ENCODE measurements around the gene LDB2. TPM values are rescaled to one million over a fixed set of nuclear protein-coding genes. Genes with fewer than 3 reads are reported as not detected.

LDB2 gene
- polyA plus RNA-seq, 2 donors = 3.5 to 4.4 TPM

DNA sequence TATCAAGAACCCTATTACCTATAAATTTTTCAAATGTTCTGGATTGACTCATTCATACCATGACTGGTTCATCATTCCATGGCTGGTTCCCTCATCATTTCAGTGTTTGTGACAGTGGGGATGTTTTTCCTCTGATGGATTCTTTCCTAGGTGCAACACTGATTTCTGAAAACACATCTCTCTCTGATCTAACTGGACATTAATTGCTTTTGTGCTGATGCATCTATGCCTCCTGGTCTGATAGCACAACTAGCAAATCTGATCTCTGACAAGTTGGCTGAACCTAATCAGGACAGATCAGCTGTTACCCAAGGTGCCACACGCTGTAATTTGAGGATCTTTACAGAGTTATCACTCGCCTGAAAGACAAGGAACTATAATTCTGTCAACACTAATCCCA lies 140.2 kb downstream of the LDB2 start:
- Histone ChIP-seq H3K4me1 (ENCODE audit: control insufficient read depth in 2 of 2, insufficient read depth in 2 of 2, low read length in 1 of 2) (peaks cover 0 to 4% of the 10 kb centered on the region in 2 donors), H3K27me3 (ENCODE audit: control insufficient read depth in 1 of 2, insufficient read depth in 2 of 2, low read length in 2 of 2) (no peaks in the 10 kb centered on the region), H3K4me3 (ENCODE audit: low read depth in 1 of 2, low read length in 2 of 2) (no peak overlapping the region), H3K9me3 (ENCODE audit: control insufficient read depth in 2 of 2, insufficient read depth in 1 of 2, low read depth in 1 of 2, low read length in 1 of 2) (no peaks in the 10 kb centered on the region), H3K36me3 (ENCODE audit: control insufficient read depth in 2 of 2, insufficient read depth in 2 of 2, low read length in 1 of 2) (no peaks in the 10 kb centered on the region), H3K27ac (ENCODE audit: low read depth in 2 of 2, low read length in 1 of 2) (no peak overlapping the region)
- 74 to 84% methylated on average over 2 of the region's 2 CpGs for WGBS, 2 donors

DNA sequence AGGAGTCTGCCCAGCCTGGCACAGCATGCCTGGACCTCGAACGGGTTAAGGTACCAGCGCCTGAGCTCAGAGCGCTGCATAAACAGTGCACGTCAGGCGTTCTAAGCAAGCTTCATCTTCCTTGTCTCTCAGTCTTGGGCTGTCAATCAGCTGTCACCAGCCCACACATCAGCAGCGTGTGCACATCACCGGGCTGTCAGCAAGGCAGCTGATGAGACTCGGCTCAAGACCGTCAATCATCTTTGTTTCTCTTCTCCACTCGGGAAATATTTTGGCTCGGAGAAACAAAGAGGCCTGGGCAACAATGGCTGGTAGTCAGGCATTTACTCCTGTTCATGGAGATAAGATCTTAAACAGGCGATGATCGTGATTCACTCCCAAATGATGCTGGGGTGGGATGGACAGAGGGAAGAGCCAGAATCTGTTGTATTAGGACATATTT lies 141.3 kb downstream of the LDB2 start:
- H3K4me3 ChIP-seq (ENCODE audit: low read depth in 1 of 2, low read length in 2 of 2) = no peak overlapping the region
- H3K27me3 ChIP-seq (ENCODE audit: control insufficient read depth in 1 of 2, insufficient read depth in 2 of 2, low read length in 2 of 2) = no peaks in the 10 kb centered on the region

DNA sequence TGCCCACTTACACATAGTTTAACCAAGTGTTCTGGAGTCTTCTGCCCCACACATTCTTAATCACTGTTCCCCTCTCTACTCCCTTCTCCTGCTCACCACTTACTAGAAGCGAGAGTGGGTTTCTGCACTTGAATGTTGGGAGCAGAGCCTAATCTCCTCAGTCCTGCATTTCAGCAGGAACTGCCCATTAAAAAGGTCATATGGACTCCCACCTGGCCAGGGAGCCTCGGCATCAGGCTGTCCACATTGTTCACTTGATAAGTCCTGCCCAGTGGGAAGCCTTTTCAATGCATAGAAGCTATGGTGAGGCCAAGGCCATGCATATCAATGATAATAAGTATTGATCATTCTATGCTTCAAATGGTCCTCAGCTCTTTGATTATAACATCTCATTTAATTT lies 144.3 kb downstream of the LDB2 start:
- peaks cover 0 to 4% of the 10 kb centered on the region in 2 donors for H3K4me1 ChIP-seq (ENCODE audit: control insufficient read depth in 2 of 2, insufficient read depth in 2 of 2, low read length in 1 of 2)
- no peaks in the 10 kb centered on the region for H3K27me3 ChIP-seq (ENCODE audit: control insufficient read depth in 1 of 2, insufficient read depth in 2 of 2, low read length in 2 of 2)
- WGBS, 2 donors = 85 to 88% methylated on average over 2 of the region's 2 CpGs
- no peaks in the 10 kb centered on the region for H3K36me3 ChIP-seq (ENCODE audit: control insufficient read depth in 2 of 2, insufficient read depth in 2 of 2, low read length in 1 of 2)
- no peak overlapping the region for H3K27ac ChIP-seq (ENCODE audit: low read depth in 2 of 2, low read length in 1 of 2)
- H3K4me3 ChIP-seq (ENCODE audit: low read depth in 1 of 2, low read length in 2 of 2) = no peak overlapping the region
- H3K9me3 ChIP-seq (ENCODE audit: control insufficient read depth in 2 of 2, insufficient read depth in 1 of 2, low read depth in 1 of 2, low read length in 1 of 2) = no peaks in the 10 kb centered on the region

More for the DNA sequence above, 141.3 kb downstream of the LDB2 start:
- Histone ChIP-seq H3K4me1 (ENCODE audit: control insufficient read depth in 2 of 2, insufficient read depth in 2 of 2, low read length in 1 of 2) (peaks cover 0 to 4% of the 10 kb centered on the region in 2 donors), H3K27ac (ENCODE audit: low read depth in 2 of 2, low read length in 1 of 2) (no peak overlapping the region), H3K36me3 (ENCODE audit: control insufficient read depth in 2 of 2, insufficient read depth in 2 of 2, low read length in 1 of 2) (no peaks in the 10 kb centered on the region), H3K9me3 (ENCODE audit: control insufficient read depth in 2 of 2, insufficient read depth in 1 of 2, low read depth in 1 of 2, low read length in 1 of 2) (no peaks in the 10 kb centered on the region)
- WGBS, 2 donors = 43 to 47% methylated on average over 14 of the region's 14 CpGs

DNA sequence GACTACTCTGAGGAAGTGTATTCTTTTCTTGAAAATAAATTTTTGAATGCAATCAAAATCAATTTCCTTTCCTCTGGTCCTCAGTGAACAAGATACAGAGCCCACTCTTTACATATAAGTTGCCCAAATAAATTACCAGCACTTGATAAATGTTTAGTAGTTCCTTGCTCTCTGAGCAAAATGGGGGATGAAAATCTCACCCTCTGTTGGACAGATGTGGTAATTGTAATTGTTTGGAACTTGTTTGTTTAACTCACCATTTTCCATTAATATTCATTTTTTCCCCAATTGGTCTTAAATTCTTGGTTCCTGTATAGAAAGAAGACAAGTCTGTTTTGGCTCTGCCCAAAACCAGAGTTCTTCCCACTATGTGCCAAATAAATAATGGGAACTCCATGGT lies 146.3 kb downstream of the LDB2 start:
- no peaks in the 10 kb centered on the region for H3K36me3 ChIP-seq (ENCODE audit: control insufficient read depth in 2 of 2, insufficient read depth in 2 of 2, low read length in 1 of 2)
- H3K27ac ChIP-seq (ENCODE audit: low read depth in 2 of 2, low read length in 1 of 2) = no peak overlapping the region
- H3K9me3 ChIP-seq (ENCODE audit: control insufficient read depth in 2 of 2, insufficient read depth in 1 of 2, low read depth in 1 of 2, low read length in 1 of 2) = no peaks in the 10 kb centered on the region
- no peak overlapping the region for H3K4me3 ChIP-seq (ENCODE audit: low read depth in 1 of 2, low read length in 2 of 2)
- no peaks in the 10 kb centered on the region for H3K27me3 ChIP-seq (ENCODE audit: control insufficient read depth in 1 of 2, insufficient read depth in 2 of 2, low read length in 2 of 2)
- peaks cover 0 to 3% of the 10 kb centered on the region in 2 donors for H3K4me1 ChIP-seq (ENCODE audit: control insufficient read depth in 2 of 2, insufficient read depth in 2 of 2, low read length in 1 of 2)

DNA sequence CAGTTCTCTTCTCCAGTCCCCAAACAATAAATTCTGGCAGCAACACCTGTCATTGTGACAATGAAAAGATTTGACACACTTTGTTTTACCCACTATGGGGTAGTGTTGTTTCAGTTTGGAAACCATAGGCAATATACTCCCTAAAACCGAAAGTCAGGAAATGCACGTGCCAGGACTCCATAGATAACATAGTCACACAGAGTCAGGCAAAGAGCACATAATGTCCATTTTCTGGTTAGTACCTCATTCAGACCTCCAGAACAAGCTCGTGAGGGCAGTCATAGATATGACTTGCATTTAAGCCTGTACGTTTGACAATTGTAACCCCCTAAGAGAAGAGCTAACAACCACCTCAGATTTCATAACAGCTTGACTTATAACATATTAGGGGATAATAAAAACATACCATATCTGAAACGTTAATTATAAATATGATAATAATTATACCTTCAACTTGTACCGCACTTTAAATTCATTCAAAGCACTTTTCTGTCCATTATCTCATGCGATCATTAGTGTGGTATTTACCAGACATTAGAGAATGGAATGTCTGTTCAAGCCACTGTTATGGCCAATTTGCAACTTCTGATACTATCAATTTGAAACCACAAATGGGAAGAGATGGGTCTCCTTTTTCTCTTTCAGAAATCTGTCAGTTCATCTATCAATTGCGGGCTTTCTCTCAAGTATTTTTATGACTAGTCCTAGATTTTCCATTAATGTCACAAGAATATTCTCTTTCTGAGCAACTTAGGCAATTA lies 147.4 kb downstream of the LDB2 start:
- Histone ChIP-seq H3K4me1 (ENCODE audit: control insufficient read depth in 2 of 2, insufficient read depth in 2 of 2, low read length in 1 of 2) (no peaks in the 10 kb centered on the region), H3K36me3 (ENCODE audit: control insufficient read depth in 2 of 2, insufficient read depth in 2 of 2, low read length in 1 of 2) (no peaks in the 10 kb centered on the region), H3K27ac (ENCODE audit: low read depth in 2 of 2, low read length in 1 of 2) (no peak overlapping the region), H3K9me3 (ENCODE audit: control insufficient read depth in 2 of 2, insufficient read depth in 1 of 2, low read depth in 1 of 2, low read length in 1 of 2) (no peaks in the 10 kb centered on the region), H3K27me3 (ENCODE audit: control insufficient read depth in 1 of 2, insufficient read depth in 2 of 2, low read length in 2 of 2) (no peaks in the 10 kb centered on the region), H3K4me3 (ENCODE audit: low read depth in 1 of 2, low read length in 2 of 2) (no peak overlapping the region)
- WGBS, 2 donors = 69 to 72% methylated on average over 8 of the region's 8 CpGs

DNA sequence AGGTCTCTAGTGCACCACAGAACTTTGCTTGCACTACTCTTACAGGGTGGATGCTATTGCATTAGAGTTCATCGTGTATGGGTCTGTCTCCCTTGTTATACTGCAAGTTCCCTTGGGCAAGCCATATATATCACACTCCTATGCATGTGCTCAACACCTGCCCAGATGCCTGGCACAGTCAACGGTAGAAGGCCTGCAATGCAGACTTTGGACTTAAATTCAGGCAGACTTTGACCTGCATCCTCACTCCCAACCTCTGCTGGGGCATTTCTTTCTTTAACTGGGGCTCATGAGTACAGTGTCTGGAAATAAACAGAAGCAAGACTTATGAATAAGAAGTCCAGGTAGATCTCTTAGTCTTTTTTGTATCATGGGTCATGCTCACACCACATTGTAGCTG lies 148.2 kb downstream of the LDB2 start:
- 76 to 85% methylated on average over 2 of the region's 2 CpGs for WGBS, 2 donors
- Histone ChIP-seq H3K4me1 (ENCODE audit: control insufficient read depth in 2 of 2, insufficient read depth in 2 of 2, low read length in 1 of 2) (no peaks in the 10 kb centered on the region), H3K9me3 (ENCODE audit: control insufficient read depth in 2 of 2, insufficient read depth in 1 of 2, low read depth in 1 of 2, low read length in 1 of 2) (no peaks in the 10 kb centered on the region), H3K36me3 (ENCODE audit: control insufficient read depth in 2 of 2, insufficient read depth in 2 of 2, low read length in 1 of 2) (no peaks in the 10 kb centered on the region), H3K27me3 (ENCODE audit: control insufficient read depth in 1 of 2, insufficient read depth in 2 of 2, low read length in 2 of 2) (no peaks in the 10 kb centered on the region), H3K4me3 (ENCODE audit: low read depth in 1 of 2, low read length in 2 of 2) (no peak overlapping the region), H3K27ac (ENCODE audit: low read depth in 2 of 2, low read length in 1 of 2) (no peak overlapping the region)

DNA sequence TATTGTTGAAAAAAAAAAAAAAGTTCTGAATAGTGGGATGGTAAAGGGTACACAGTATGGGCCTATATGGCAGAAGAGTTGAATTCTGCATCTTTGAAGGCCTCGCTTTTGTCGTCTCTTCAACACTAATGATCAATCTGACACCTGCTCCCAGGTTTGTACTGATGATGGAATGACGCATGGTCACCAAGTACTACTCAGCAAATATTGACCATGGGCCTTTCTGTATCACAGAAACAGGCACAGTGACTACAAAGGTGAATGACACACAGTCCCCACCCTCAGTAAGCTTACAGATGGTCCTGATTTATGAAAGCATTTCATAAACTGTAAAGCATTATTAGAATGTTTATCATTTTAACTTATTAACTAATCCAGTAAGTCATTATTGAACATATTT lies 152.6 kb downstream of the LDB2 start:
- 91 to 96% methylated on average over 3 of the region's 3 CpGs for WGBS, 2 donors
- no peaks in the 10 kb centered on the region for H3K9me3 ChIP-seq (ENCODE audit: control insufficient read depth in 2 of 2, insufficient read depth in 1 of 2, low read depth in 1 of 2, low read length in 1 of 2)
- H3K4me3 ChIP-seq (ENCODE audit: low read depth in 1 of 2, low read length in 2 of 2) = no peak overlapping the region

DNA sequence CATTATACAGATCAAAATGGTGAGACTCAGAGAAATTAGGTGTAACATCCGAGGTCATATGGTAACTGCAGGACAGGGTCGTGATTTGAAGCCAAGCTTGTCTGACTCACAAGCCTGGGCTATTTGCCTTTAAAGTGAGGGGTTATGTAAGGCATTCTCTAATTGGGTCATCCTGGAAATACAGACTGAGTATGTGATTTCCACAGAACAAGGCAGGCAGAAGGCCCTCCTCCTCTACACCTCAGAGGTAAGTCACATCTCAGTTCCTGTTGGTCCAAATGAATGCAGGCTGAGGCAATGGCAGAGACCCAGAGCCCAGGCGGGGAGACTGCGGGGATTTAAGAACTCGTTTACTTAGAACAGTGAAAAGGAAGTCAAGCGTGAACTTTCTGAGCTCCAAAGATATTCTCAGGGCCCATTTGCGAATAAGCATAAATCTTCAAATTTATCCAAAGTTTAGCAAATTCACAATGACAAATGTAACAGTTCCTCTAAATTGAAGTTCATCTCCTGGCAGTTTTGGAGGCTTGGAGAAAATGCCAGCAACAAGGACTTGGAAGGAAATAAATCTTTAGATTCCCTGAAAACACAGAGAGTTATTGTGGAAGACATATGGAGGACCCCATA lies 153.3 kb downstream of the LDB2 start:
- Histone ChIP-seq H3K27me3 (ENCODE audit: control insufficient read depth in 1 of 2, insufficient read depth in 2 of 2, low read length in 2 of 2) (no peaks in the 10 kb centered on the region), H3K4me1 (ENCODE audit: control insufficient read depth in 2 of 2, insufficient read depth in 2 of 2, low read length in 1 of 2) (no peaks in the 10 kb centered on the region), H3K9me3 (ENCODE audit: control insufficient read depth in 2 of 2, insufficient read depth in 1 of 2, low read depth in 1 of 2, low read length in 1 of 2) (no peaks in the 10 kb centered on the region), H3K4me3 (ENCODE audit: low read depth in 1 of 2, low read length in 2 of 2) (no peak overlapping the region), H3K36me3 (ENCODE audit: control insufficient read depth in 2 of 2, insufficient read depth in 2 of 2, low read length in 1 of 2) (no peaks in the 10 kb centered on the region), H3K27ac (ENCODE audit: low read depth in 2 of 2, low read length in 1 of 2) (no peak overlapping the region)
- WGBS, 2 donors = 42 to 56% methylated on average over 7 of the region's 7 CpGs

More for the DNA sequence above, 152.6 kb downstream of the LDB2 start:
- Histone ChIP-seq H3K27me3 (ENCODE audit: control insufficient read depth in 1 of 2, insufficient read depth in 2 of 2, low read length in 2 of 2) (no peaks in the 10 kb centered on the region), H3K36me3 (ENCODE audit: control insufficient read depth in 2 of 2, insufficient read depth in 2 of 2, low read length in 1 of 2) (no peaks in the 10 kb centered on the region), H3K4me1 (ENCODE audit: control insufficient read depth in 2 of 2, insufficient read depth in 2 of 2, low read length in 1 of 2) (no peaks in the 10 kb centered on the region), H3K27ac (ENCODE audit: low read depth in 2 of 2, low read length in 1 of 2) (no peak overlapping the region)

DNA sequence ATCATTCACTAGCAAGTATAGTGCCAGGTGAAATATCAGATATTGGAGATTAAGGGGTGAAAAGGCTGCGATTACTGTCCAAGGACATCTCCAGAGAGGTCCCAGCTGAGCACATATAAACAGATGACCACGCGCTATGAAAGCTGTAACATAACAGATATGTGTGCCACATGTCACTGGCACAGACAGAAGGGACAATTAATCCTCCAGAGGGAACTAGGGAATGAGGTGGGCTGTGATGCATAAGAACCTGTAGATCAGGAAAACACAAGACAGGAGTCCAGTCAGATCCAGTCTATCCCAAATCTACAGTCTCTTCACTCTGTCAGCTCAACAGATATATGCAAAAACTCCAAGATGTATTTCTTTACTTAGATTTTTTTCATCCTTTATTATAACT lies 157.2 kb downstream of the LDB2 start:
- no peaks in the 10 kb centered on the region for H3K9me3 ChIP-seq (ENCODE audit: control insufficient read depth in 2 of 2, insufficient read depth in 1 of 2, low read depth in 1 of 2, low read length in 1 of 2)
- no peaks in the 10 kb centered on the region for H3K4me1 ChIP-seq (ENCODE audit: control insufficient read depth in 2 of 2, insufficient read depth in 2 of 2, low read length in 1 of 2)
- H3K27me3 ChIP-seq (ENCODE audit: control insufficient read depth in 1 of 2, insufficient read depth in 2 of 2, low read length in 2 of 2) = no peaks in the 10 kb centered on the region
- WGBS, 2 donors = 75 to 86% methylated on average over 3 of the region's 3 CpGs
- no peaks in the 10 kb centered on the region for H3K36me3 ChIP-seq (ENCODE audit: control insufficient read depth in 2 of 2, insufficient read depth in 2 of 2, low read length in 1 of 2)
- H3K4me3 ChIP-seq (ENCODE audit: low read depth in 1 of 2, low read length in 2 of 2) = no peak overlapping the region
- no peak overlapping the region for H3K27ac ChIP-seq (ENCODE audit: low read depth in 2 of 2, low read length in 1 of 2)
